H1 (cell line): ENCODE results near the gene ST6GALNAC5.

Experiments
- BRCA1 ChIP-seq: IDR thresholded peaks from 2 replicates; pipeline ENCODE4 v1.6.1; 2012; ENCODE audit warnings: low read depth, low read length, improper control_type of control experiment
- CTCF ChIP-seq, 3 experiments: IDR thresholded peaks; 1 replicate in 2 of 3; 2 replicates in 1 of 3; pipeline versions ENCODE4 v1.5.1 to v1.6.1; 2011; ENCODE audit warnings: low read length in 3 of 3, mild to moderate bottlenecking in 3 of 3, inconsistent platforms in 2 of 3, low read depth in 1 of 3, moderate library complexity in 1 of 3; ENCODE audit not compliant: insufficient read depth in 1 of 3; ENCODE audit errors: control extremely low read depth in 1 of 3
- HDAC6 ChIP-seq: IDR thresholded peaks from one replicate; pipeline ENCODE4 v1.7.1; 2012; ENCODE audit warnings: low read depth, mild to moderate bottlenecking, inconsistent platforms, low read length, moderate library complexity
- POU5F1 ChIP-seq: IDR thresholded peaks from 2 replicates; pipeline ENCODE4 v1.6.1; 2011; ENCODE audit warnings: low read depth, mild to moderate bottlenecking, low read length, moderate library complexity
- SIX5 ChIP-seq: IDR thresholded peaks from 2 replicates; pipeline ENCODE4 v1.6.1; 2011; ENCODE audit warnings: mild to moderate bottlenecking, low read depth, low read length
- TAF1 ChIP-seq: IDR thresholded peaks from 2 replicates; pipeline ENCODE4 v1.6.1; 2011; ENCODE audit warnings: mild to moderate bottlenecking, low read depth, low read length

GRCh38 chr1:77085109-77085508, 217.8 kb downstream of the ST6GALNAC5 start:
- TF ChIP-seq HDAC6 (no peak), CTCF (IDR thresholded peaks at IDR 0.05; ENCODE audit: control extremely low read depth in 1 of 3, insufficient read depth in 1 of 3, low read depth in 1 of 3, low read length in 3 of 3) (peak in 1 of 3 experiments; percentile 1; a peak in 1 of 4 replicates), SIX5 (no peak), POU5F1 (no peak), TAF1 (no peak), BRCA1 (no peak)
